Measurements from ENCODE around the gene USP43. TPM values are rescaled to one million over a fixed set of nuclear protein-coding genes. Genes with fewer than 3 reads are reported as not detected.

Gene USP43
- total RNA-seq, 1 donor from 2014 or later = 7.0 TPM

- Histone ChIP-seq H3K79me2 (ENCODE audit: insufficient read depth, low read length) (no peaks in the 10 kb centered on the region), H3K4me3 (ENCODE audit: insufficient read depth, low read depth, low read length) (no peak overlapping the region), H3K4me1 (ENCODE audit: insufficient read depth, low read length) (no peaks in the 10 kb centered on the region), H3K4me2 (ENCODE audit: low read length) (no peak overlapping the region), H4K20me1 (ENCODE audit: insufficient read depth, low read length) (no peaks in the 10 kb centered on the region), H3K36me3 (ENCODE audit: insufficient read depth, low read length) (no peaks in the 10 kb centered on the region), H3K9ac (ENCODE audit: low read length) (no peak overlapping the region), H3K9me3 (ENCODE audit: insufficient read depth, low read depth, low read length) (no peaks in the 10 kb centered on the region), H3K27ac (ENCODE audit: low read depth, low read length) (no peak overlapping the region), H3K27me3 (ENCODE audit: insufficient read depth, low read length) (no peaks in the 10 kb centered on the region), H2AFZ (ENCODE audit: low read depth, low read length) (no peak overlapping the region)
- no peaks in the 10 kb centered on the region for H3K36me3 Mint-ChIP-seq (ENCODE audit: low read depth, unreplicated experiment)
- no peaks in the 10 kb centered on the region for H3K9me3 Mint-ChIP-seq (ENCODE audit: unreplicated experiment)
- no peaks in the 10 kb centered on the region for H3K27me3 Mint-ChIP-seq (ENCODE audit: low read depth, unreplicated experiment)
- FAIRE-seq (no peak), DNase-seq (ENCODE audit: low read depth) (no peak)
- no peaks in the 10 kb centered on the region for H3K4me1 Mint-ChIP-seq (ENCODE audit: low read depth, unreplicated experiment)
- H3K4me3 Mint-ChIP-seq (ENCODE audit: unreplicated experiment) = no peak overlapping the region
- no peak overlapping the region for H3K27ac Mint-ChIP-seq (ENCODE audit: unreplicated experiment)
- TF ChIP-seq EZH2 (IDR thresholded peaks at IDR 0.05; ENCODE audit: insufficient read depth, low read length) = no peak
- TF ChIP-seq CTCF (IDR thresholded peaks at IDR 0.05; ENCODE audit: insufficient read depth, low read depth, low read length) = no peak
Observed at GRCh38 chr17:9750524-9750923, 105.2 kb downstream of the USP43 start.

- Mint-ChIP-seq H3K9me3 (ENCODE audit: unreplicated experiment) (no peaks in the 10 kb centered on the region), H3K4me3 (ENCODE audit: unreplicated experiment) (no peak overlapping the region), H3K27ac (ENCODE audit: unreplicated experiment) (no peak overlapping the region), H3K4me1 (ENCODE audit: low read depth, unreplicated experiment) (no peaks in the 10 kb centered on the region), H3K27me3 (ENCODE audit: low read depth, unreplicated experiment) (no peaks in the 10 kb centered on the region), H3K36me3 (ENCODE audit: low read depth, unreplicated experiment) (no peaks in the 10 kb centered on the region)
- Histone ChIP-seq H3K4me2 (ENCODE audit: low read length) (no peak overlapping the region), H3K9me3 (ENCODE audit: insufficient read depth, low read depth, low read length) (no peaks in the 10 kb centered on the region), H2AFZ (ENCODE audit: low read depth, low read length) (no peak overlapping the region), H3K36me3 (ENCODE audit: insufficient read depth, low read length) (no peaks in the 10 kb centered on the region), H3K4me3 (ENCODE audit: insufficient read depth, low read depth, low read length) (no peak overlapping the region), H4K20me1 (ENCODE audit: insufficient read depth, low read length) (no peaks in the 10 kb centered on the region), H3K27ac (ENCODE audit: low read depth, low read length) (no peak overlapping the region), H3K27me3 (ENCODE audit: insufficient read depth, low read length) (no peaks in the 10 kb centered on the region), H3K79me2 (ENCODE audit: insufficient read depth, low read length) (no peaks in the 10 kb centered on the region), H3K4me1 (ENCODE audit: insufficient read depth, low read length) (no peaks in the 10 kb centered on the region), H3K9ac (ENCODE audit: low read length) (no peak overlapping the region)
- no peak for FAIRE-seq
- peak; percentile 3 for DNase-seq (ENCODE audit: low read depth)
- TF ChIP-seq CTCF (IDR thresholded peaks at IDR 0.05; ENCODE audit: insufficient read depth, low read depth, low read length) (no peak), EZH2 (IDR thresholded peaks at IDR 0.05; ENCODE audit: insufficient read depth, low read length) (no peak)
Observed at GRCh38 chr17:9755083-9755482, 109.8 kb downstream of the USP43 start.

GRCh38 chr17:9760266-9760665 is 114.9 kb downstream of the USP43 start:
- H3K4me2 ChIP-seq (ENCODE audit: low read length) = no peak overlapping the region
- FAIRE-seq = no peak
- H3K4me3 Mint-ChIP-seq (ENCODE audit: unreplicated experiment) = no peak overlapping the region

More at GRCh38 chr17:9760266-9760665, 114.9 kb downstream of the USP43 start:
- Histone ChIP-seq H2AFZ (ENCODE audit: low read depth, low read length) (no peak overlapping the region), H3K36me3 (ENCODE audit: insufficient read depth, low read length) (no peaks in the 10 kb centered on the region), H3K4me3 (ENCODE audit: insufficient read depth, low read depth, low read length) (no peak overlapping the region), H3K4me1 (ENCODE audit: insufficient read depth, low read length) (no peaks in the 10 kb centered on the region), H3K27ac (ENCODE audit: low read depth, low read length) (no peak overlapping the region), H4K20me1 (ENCODE audit: insufficient read depth, low read length) (no peaks in the 10 kb centered on the region), H3K27me3 (ENCODE audit: insufficient read depth, low read length) (no peaks in the 10 kb centered on the region), H3K79me2 (ENCODE audit: insufficient read depth, low read length) (no peaks in the 10 kb centered on the region), H3K9me3 (ENCODE audit: insufficient read depth, low read depth, low read length) (no peaks in the 10 kb centered on the region), H3K9ac (ENCODE audit: low read length) (no peak overlapping the region)
- peaks cover 3% of the 10 kb centered on the region for H3K9me3 Mint-ChIP-seq (ENCODE audit: unreplicated experiment)
- H3K27me3 Mint-ChIP-seq (ENCODE audit: low read depth, unreplicated experiment) = peaks cover 29% of the 10 kb centered on the region
- no peaks in the 10 kb centered on the region for H3K4me1 Mint-ChIP-seq (ENCODE audit: low read depth, unreplicated experiment)
- no peak for DNase-seq (ENCODE audit: low read depth)
- peaks cover 2% of the 10 kb centered on the region for H3K36me3 Mint-ChIP-seq (ENCODE audit: low read depth, unreplicated experiment)
- TF ChIP-seq CTCF (IDR thresholded peaks at IDR 0.05; ENCODE audit: insufficient read depth, low read depth, low read length) = no peak
- no peak overlapping the region for H3K27ac Mint-ChIP-seq (ENCODE audit: unreplicated experiment)

Data from astrocyte (in vitro differentiated cells and primary cell).